PC-9 (cell line): Measurements from ENCODE around the gene TRAF3. TPM values are rescaled to one million over a fixed set of nuclear protein-coding genes. Genes with fewer than 3 reads are reported as not detected.
A peak's percentile ranks its signal among the peaks of the same experiment; 100 is the strongest.

Experiments used
- BruUV-seq: library from RNA; stranded (reverse); fragments of 400-500 nt; replicated peaks from 2 replicates; lab custom pipeline; 2021; lab: Mats Ljungman, UMichigan
- CTCF ChIA-PET: fragments of 300-600 bp; sonication (Branson Sonifier 250); formaldehyde crosslinking; loops from one replicate; lab custom pipeline; 2022; ENCODE audit warnings: antibody characterized with exemption; lab: Charles Lee
- POLR2A ChIA-PET: fragments of 300-600 bp; sonication (Branson Sonifier 250); formaldehyde crosslinking; loops from one replicate; lab custom pipeline; 2022; ENCODE audit warnings: antibody characterized with exemption; ENCODE audit not compliant: unreplicated experiment; lab: Charles Lee
- DNase-seq, 2 experiments: peaks; one replicate each; pipeline versions ENCODE4 v3.0.0 to v3.0.0-alpha.2; 2015 to 2022; ENCODE audit warnings: mixed read lengths in 1 of 2
- H2AFZ ChIP-seq: fragments of 200-600 bp; sonication (generic); 2 replicates; pipeline ENCODE4 v1.8.1; 2017; ENCODE audit warnings: antibody characterized with exemption
- H3F3A ChIP-seq: fragments of 200-600 bp; sonication (generic); 2 replicates; pipeline ENCODE4 v1.8.1; 2017; ENCODE audit warnings: antibody characterized with exemption, mild to moderate bottlenecking, low read depth; ENCODE audit not compliant: insufficient read depth
- H3K27ac ChIP-seq: fragments of 200-600 bp; sonication (generic); 2 replicates; pipeline ENCODE4 v1.6.1; 2016; ENCODE audit warnings: mixed run types
- H3K27me3 ChIP-seq: fragments of 200-600 bp; sonication (generic); 2 replicates; pipeline ENCODE4 v1.6.1; 2016; ENCODE audit warnings: low read depth, mixed run types; ENCODE audit not compliant: insufficient read depth
- H3K36me3 ChIP-seq: fragments of 200-600 bp; sonication (generic); 2 replicates; pipeline ENCODE4 v1.6.1; 2016; ENCODE audit warnings: low read depth, mixed run types
- H3K4me1 ChIP-seq: fragments of 200-600 bp; sonication (generic); replicated peaks from 2 replicates; pipeline ENCODE4 v1.6.1; 2016; ENCODE audit warnings: mixed run types; ENCODE audit not compliant: insufficient read depth
- H3K4me2 ChIP-seq: fragments of 200-600 bp; sonication (generic); 2 replicates; pipeline ENCODE4 v1.6.1; 2017; ENCODE audit warnings: mixed run types
- H3K4me3 ChIP-seq: fragments of 200-600 bp; sonication (generic); 2 replicates; pipeline ENCODE4 v1.6.1; 2016; ENCODE audit warnings: mixed run types
- H3K79me2 ChIP-seq: fragments of 200-600 bp; sonication (generic); 2 replicates; pipeline ENCODE4 v1.6.1; 2017; ENCODE audit warnings: low read depth, mixed run types
- H3K9me2 ChIP-seq: fragments of 200-600 bp; sonication (generic); 2 replicates; pipeline ENCODE4 v1.8.1; 2017; ENCODE audit warnings: mild to moderate bottlenecking; ENCODE audit not compliant: insufficient read depth
- H3K9me3 ChIP-seq: fragments of 200-600 bp; sonication (generic); 2 replicates; pipeline ENCODE4 v1.8.1; 2016; ENCODE audit warnings: low read depth; ENCODE audit not compliant: insufficient read depth
- H4K20me1 ChIP-seq: fragments of 200-600 bp; sonication (generic); 2 replicates; pipeline ENCODE4 v1.8.1; 2017; ENCODE audit not compliant: insufficient read depth
- EZH2 ChIP-seq: fragments of 200-600 bp; sonication (generic); IDR thresholded peaks from 2 replicates; pipeline ENCODE4 v1.8.0; 2017; ENCODE audit warnings: antibody characterized with exemption, low read depth
- intact Hi-C: fragments of 100-400 bp; cut with micrococcal nuclease; formaldehyde crosslinking; loops from one replicate; pipeline ENCODE4 v1.10.0; 2022; ENCODE audit not compliant: unreplicated experiment
- total RNA-seq: library from RNA; stranded (reverse); gene quantifications from 2 replicates; pipeline ENCODE4 v1.2.3, GENCODE V29; 2021
- TF ChIP-seq, protein P1 (sequence below): fragments of 200-600 bp; sonication (generic); conservative IDR thresholded peaks from 2 replicates; pipeline ENCODE4 v1.6.1; 2017; ENCODE audit warnings: mixed run types, antibody characterized with exemption, mild to moderate bottlenecking, moderate library complexity

Gene TRAF3
- total RNA-seq, 1 experiment from 2014 or later, result 41.3 TPM

DNA sequence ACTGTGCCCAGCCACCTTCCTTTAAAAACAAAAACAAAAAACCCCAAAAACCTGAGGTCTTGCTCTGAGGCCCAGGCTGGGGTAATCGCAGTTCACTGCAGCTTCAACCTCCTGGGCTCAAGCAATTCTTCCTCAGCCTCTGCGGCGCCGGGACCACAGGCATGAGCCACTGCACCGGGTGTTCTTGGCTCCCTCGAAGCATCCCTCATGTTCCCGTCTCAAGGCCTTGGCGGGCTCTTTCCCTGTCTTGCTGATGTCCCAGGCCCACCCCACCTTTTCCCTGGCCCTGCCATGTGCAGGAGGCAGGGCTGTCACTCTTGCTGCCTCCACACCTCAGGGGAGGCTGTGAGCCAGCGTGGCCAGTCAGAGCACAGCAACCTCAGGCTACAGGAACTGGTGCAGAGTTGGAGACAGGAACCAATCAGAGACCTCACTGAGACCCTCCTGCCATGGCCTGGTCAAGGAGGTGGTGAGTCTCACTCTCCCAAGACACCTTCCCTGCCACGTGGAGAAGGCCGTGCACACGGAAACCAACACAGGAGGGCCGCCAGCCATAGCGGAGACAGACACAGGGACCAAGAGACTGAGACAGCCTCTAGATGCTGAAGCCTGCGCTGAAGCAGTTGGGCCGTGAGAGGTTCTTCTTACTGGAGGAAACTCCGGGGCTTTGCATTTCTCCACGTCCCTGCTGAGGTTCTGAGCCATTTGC, 139.3 kb downstream of the TRAF3 start:
- no peaks in the 10 kb centered on the region for H3K4me1 ChIP-seq
- H2AFZ ChIP-seq, result no peak overlapping the region
- H4K20me1 ChIP-seq, result no peaks in the 10 kb centered on the region
- ChIA-PET CTCF (interaction anchor here (0.6 kb wide), 2 partner anchors 72 to 221 kb away, joined by 3 read pairs; no protein-coding TSS in a partner anchor), POLR2A (no interaction called here)
- no peak overlapping the region for H3K4me2 ChIP-seq
- BruUV-seq, result no TSS peak
- H3K9me3 ChIP-seq, result no peaks in the 10 kb centered on the region; the same call in 1 of the 2 replicates
- H3F3A ChIP-seq, result no peaks in the 10 kb centered on the region; the same call in 1 of the 2 replicates
- no peak overlapping the region for H3K27ac ChIP-seq
- no peaks in the 10 kb centered on the region for H3K9me2 ChIP-seq
- no peak overlapping the region for H3K4me3 ChIP-seq
- H3K36me3 ChIP-seq, result no peaks in the 10 kb centered on the region
- no peaks in the 10 kb centered on the region for H3K27me3 ChIP-seq
- TF ChIP-seq, protein P1, sequence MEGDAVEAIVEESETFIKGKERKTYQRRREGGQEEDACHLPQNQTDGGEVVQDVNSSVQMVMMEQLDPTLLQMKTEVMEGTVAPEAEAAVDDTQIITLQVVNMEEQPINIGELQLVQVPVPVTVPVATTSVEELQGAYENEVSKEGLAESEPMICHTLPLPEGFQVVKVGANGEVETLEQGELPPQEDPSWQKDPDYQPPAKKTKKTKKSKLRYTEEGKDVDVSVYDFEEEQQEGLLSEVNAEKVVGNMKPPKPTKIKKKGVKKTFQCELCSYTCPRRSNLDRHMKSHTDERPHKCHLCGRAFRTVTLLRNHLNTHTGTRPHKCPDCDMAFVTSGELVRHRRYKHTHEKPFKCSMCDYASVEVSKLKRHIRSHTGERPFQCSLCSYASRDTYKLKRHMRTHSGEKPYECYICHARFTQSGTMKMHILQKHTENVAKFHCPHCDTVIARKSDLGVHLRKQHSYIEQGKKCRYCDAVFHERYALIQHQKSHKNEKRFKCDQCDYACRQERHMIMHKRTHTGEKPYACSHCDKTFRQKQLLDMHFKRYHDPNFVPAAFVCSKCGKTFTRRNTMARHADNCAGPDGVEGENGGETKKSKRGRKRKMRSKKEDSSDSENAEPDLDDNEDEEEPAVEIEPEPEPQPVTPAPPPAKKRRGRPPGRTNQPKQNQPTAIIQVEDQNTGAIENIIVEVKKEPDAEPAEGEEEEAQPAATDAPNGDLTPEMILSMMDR, result no peak
- no peak for TF ChIP-seq EZH2
- no peak for DNase-seq
- H3K79me2 ChIP-seq, result no peaks in the 10 kb centered on the region
- intact Hi-C loops, result loop anchor here (1.0 to 5.0 kb wide), 2 partner anchors 392 to 479 kb away; no protein-coding TSS in a partner anchor

DNA sequence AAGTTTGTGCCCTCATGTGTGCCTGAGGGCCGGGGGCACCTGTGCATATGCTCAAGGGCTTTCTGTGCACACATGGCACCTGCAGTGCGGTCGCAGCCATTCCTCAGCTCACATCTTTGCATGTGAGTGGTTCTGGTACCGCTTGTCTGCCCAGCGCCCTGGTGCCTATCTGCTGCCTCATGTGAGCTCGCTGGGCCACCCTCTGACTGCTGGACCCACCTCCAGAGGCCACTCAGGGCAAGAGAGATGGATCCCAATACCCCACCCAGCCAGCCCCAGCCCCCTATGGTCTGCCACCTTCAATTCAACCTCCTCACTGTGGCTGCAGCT, 139.8 kb downstream of the TRAF3 start:
- H3K9me2 ChIP-seq, result no peaks in the 10 kb centered on the region
- no peaks in the 10 kb centered on the region; the same call in 1 of the 2 replicates for H3K9me3 ChIP-seq
- DNase-seq, result no peak
- H3K79me2 ChIP-seq, result no peaks in the 10 kb centered on the region
- no peak overlapping the region for H3K27ac ChIP-seq
- intact Hi-C loops, result loop anchor here (1.0 to 5.0 kb wide), 2 partner anchors 393 to 480 kb away; no protein-coding TSS in a partner anchor
- ChIA-PET CTCF (interaction anchor here (0.6 kb wide), 1 partner anchor 71 kb away, joined by 3 read pairs; no protein-coding TSS in a partner anchor), POLR2A (no interaction called here)
- no peaks in the 10 kb centered on the region for H3K36me3 ChIP-seq
- no peak overlapping the region for H2AFZ ChIP-seq
- no TSS peak for BruUV-seq
- TF ChIP-seq, protein P1, result no peak
- TF ChIP-seq EZH2, result no peak
- H3K4me1 ChIP-seq, result no peaks in the 10 kb centered on the region
- no peaks in the 10 kb centered on the region for H3K27me3 ChIP-seq
- H3F3A ChIP-seq, result no peaks in the 10 kb centered on the region; the same call in 1 of the 2 replicates
- no peak overlapping the region for H3K4me3 ChIP-seq
- no peak overlapping the region for H3K4me2 ChIP-seq
- H4K20me1 ChIP-seq, result no peaks in the 10 kb centered on the region

DNA sequence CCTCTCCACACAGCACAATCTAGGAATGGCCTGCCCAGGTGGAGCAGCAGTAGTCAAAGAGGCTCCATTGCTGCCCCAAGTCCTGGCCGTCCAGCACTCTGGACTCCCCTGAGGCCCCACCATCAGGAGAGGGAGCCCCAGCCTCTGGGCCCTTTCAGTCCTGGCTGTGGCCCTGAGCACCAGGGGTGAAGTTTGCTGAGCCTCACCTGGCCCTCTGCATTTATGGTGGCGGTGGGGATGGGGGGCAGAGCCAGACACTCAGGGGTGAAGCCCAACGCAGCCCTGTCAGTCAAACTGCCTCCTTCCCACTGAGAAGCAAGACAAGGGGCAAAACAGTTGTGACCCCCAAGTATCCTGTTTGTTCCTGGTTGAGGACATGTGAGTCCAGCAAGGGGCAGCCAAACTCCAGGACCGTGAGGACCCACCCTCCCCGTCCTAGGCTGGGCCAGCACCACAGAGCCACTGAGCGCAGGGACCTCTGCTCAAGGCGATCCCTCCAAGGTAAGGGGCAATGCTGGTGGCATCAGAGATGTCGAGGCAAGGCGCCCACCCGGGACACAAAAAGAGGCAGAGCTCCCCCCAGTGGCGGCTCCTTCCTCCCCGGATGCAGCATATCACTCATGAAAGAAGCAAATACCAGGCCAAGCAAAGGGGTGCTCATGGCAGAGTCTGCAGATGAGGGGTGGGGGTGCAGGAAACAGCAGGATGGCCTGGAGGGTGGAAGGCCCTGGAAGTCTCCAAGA, 140.4 kb downstream of the TRAF3 start:
- ChIA-PET CTCF (interaction anchor here (0.6 kb wide), 1 partner anchor 360 kb away, joined by 3 read pairs; no protein-coding TSS in a partner anchor), POLR2A (interaction anchor here (0.7 kb wide), 1 partner anchor 391 kb away, joined by 3 read pairs; no protein-coding TSS in a partner anchor)
- H3K9me3 ChIP-seq, result no peaks in the 10 kb centered on the region; the same call in 1 of the 2 replicates
- H3K4me1 ChIP-seq, result no peaks in the 10 kb centered on the region
- H3K9me2 ChIP-seq, result no peaks in the 10 kb centered on the region
- no peak overlapping the region for H3K4me3 ChIP-seq
- intact Hi-C loops, result loop anchor here (1.0 to 5.0 kb wide), 4 partner anchors 135 to 480 kb away; no protein-coding TSS in a partner anchor
- no peaks in the 10 kb centered on the region for H3K79me2 ChIP-seq
- H3F3A ChIP-seq, result no peaks in the 10 kb centered on the region; the same call in 1 of the 2 replicates
- H3K27ac ChIP-seq, result no peak overlapping the region
- H4K20me1 ChIP-seq, result no peaks in the 10 kb centered on the region
- TF ChIP-seq, protein P1, result peak; percentile 82
- no peak for TF ChIP-seq EZH2
- BruUV-seq, result no TSS peak
- H3K27me3 ChIP-seq, result no peaks in the 10 kb centered on the region
- no peak overlapping the region for H2AFZ ChIP-seq
- H3K36me3 ChIP-seq, result no peaks in the 10 kb centered on the region
- H3K4me2 ChIP-seq, result no peak overlapping the region
- DNase-seq, result peak in 1 of 2 experiments; percentile 54
